Measurements from ENCODE around the gene FAM163B.

- TF ChIP-seq GATA2 (IDR thresholded peaks at IDR 0.05; ENCODE audit: low read depth, low read length), result no peak
- TF ChIP-seq GATA3 (IDR thresholded peaks at IDR 0.05; ENCODE audit: low read depth, low read length), result no peak
Measured at GRCh38 chr9:133591985-133592384, 17.2 kb downstream of the FAM163B start.
